ENCODE measurements around the gene FGR.

GRCh38 chr1:27601321-27601770 is 33.6 kb downstream of the FGR start:
- TF ChIP-seq CTCF (IDR thresholded peaks at IDR 0.05) = no peak
- TF ChIP-seq POLR2A (IDR thresholded peaks at IDR 0.05) = no peak

All from adrenal gland (tissue), 5 donors.